Cardiac muscle cell (in vitro differentiated cells and primary cell): Measurements from ENCODE around the gene PIAS1. TPM values are rescaled to one million over a fixed set of nuclear protein-coding genes. Genes with fewer than 3 reads are reported as not detected.

ENCODE experiments used
- DNase-seq, 2 donors: peaks; one replicate each; pipeline versions ENCODE4 v3.0.0 to v3.0.0-alpha.2; 2010 to 2017; ENCODE audit warnings: low read depth in 1 of 2, low spot score in 1 of 2
- H3K27ac ChIP-seq: fragments of 200-600 bp; sonication (generic); 2 replicates; pipeline ENCODE4 v1.5.1; 2016
- H3K27me3 ChIP-seq: fragments of 200-600 bp; sonication (generic); 2 replicates; pipeline ENCODE4 v1.6.0; 2016; ENCODE audit warnings: control low read depth
- H3K36me3 ChIP-seq: fragments of 200-600 bp; sonication (generic); 2 replicates; pipeline ENCODE4 v1.5.1; 2016; ENCODE audit warnings: control low read depth
- H3K4me1 ChIP-seq: fragments of 200-600 bp; sonication (generic); 2 replicates; pipeline ENCODE4 v1.8.1; 2017; ENCODE audit warnings: low read depth, mild to moderate bottlenecking, mixed run types
- H3K4me3 ChIP-seq: fragments of 200-600 bp; sonication (generic); 2 replicates; pipeline ENCODE4 v1.5.1; 2016; ENCODE audit warnings: mild to moderate bottlenecking
- H3K9me3 ChIP-seq: fragments of 200-600 bp; sonication (generic); 2 replicates; pipeline ENCODE4 v1.5.1; 2017; ENCODE audit warnings: low read depth, mild to moderate bottlenecking, control low read depth
- polyA plus RNA-seq: library from polyadenylated mRNA; unstranded; fragments of >200 nt; fragmentation: Nextera tagmentation; extraction: Ambion mirVana; gene quantifications from 2 replicates; pipeline ENCODE4 v1.2.1, GENCODE V29; 2016
- total RNA-seq: library from RNA; depleted of rRNA; stranded (reverse); fragments of >200 nt; gene quantifications from 2 replicates; pipeline ENCODE4 v1.2.3, GENCODE V29; 2016
- TF ChIP-seq, protein P1 (sequence below): IDR thresholded peaks from 2 replicates; pipeline ENCODE4 v1.5.1; 2012; ENCODE audit warnings: low read depth, mild to moderate bottlenecking, low read length

The PIAS1 gene
- total and polyA plus RNA-seq, 2 experiments from 2014 or later = 29.0 to 44.3 TPM

DNA sequence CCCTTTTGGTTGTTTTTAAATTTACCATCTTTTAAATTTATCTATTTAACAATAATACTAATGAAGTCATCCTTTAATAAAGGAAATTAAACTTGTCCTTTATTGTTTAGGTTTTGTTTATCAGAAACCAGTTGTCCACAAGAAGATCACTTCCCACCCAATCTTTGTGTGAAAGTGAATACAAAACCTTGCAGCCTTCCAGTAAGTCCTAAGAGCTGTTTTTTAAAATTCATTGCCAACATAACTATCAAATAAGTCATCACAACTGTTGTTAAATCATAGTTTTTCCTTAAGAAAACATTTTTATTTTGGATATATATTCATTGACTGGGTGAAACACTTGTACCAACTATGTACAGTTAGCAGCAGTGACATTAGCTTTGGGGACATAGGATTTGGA, 91.6 kb downstream of the PIAS1 start:
- H3K27ac ChIP-seq = no peak overlapping the region
- H3K4me3 ChIP-seq = no peak overlapping the region
- TF ChIP-seq, protein P1, sequence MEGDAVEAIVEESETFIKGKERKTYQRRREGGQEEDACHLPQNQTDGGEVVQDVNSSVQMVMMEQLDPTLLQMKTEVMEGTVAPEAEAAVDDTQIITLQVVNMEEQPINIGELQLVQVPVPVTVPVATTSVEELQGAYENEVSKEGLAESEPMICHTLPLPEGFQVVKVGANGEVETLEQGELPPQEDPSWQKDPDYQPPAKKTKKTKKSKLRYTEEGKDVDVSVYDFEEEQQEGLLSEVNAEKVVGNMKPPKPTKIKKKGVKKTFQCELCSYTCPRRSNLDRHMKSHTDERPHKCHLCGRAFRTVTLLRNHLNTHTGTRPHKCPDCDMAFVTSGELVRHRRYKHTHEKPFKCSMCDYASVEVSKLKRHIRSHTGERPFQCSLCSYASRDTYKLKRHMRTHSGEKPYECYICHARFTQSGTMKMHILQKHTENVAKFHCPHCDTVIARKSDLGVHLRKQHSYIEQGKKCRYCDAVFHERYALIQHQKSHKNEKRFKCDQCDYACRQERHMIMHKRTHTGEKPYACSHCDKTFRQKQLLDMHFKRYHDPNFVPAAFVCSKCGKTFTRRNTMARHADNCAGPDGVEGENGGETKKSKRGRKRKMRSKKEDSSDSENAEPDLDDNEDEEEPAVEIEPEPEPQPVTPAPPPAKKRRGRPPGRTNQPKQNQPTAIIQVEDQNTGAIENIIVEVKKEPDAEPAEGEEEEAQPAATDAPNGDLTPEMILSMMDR = no peak
- H3K36me3 ChIP-seq = peaks cover 12% of the 10 kb centered on the region
- no peaks in the 10 kb centered on the region for H3K27me3 ChIP-seq
- H3K9me3 ChIP-seq = no peaks in the 10 kb centered on the region
- no peak for DNase-seq
- H3K4me1 ChIP-seq = peaks cover 4% of the 10 kb centered on the region

DNA sequence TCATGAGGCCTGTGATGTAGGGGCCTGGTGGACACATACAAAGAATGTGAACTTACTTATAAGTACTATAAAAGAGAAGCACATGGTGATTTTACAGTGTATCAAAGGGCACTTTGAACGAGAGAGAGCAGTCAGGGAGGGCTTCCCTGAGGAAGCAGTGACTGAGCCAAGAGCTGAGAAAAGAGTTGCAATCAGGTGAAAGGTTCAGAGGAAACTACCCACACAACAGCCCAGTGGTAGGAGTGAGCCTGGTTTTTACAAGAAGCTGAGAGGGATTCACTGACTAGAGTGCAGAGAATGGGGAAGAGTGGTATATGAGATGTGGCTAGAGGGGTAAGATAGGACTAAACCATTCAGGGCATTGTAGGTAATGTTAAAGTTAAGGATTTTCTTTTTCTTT, 93.9 kb downstream of the PIAS1 start:
- H3K27ac ChIP-seq = no peak overlapping the region

DNA sequence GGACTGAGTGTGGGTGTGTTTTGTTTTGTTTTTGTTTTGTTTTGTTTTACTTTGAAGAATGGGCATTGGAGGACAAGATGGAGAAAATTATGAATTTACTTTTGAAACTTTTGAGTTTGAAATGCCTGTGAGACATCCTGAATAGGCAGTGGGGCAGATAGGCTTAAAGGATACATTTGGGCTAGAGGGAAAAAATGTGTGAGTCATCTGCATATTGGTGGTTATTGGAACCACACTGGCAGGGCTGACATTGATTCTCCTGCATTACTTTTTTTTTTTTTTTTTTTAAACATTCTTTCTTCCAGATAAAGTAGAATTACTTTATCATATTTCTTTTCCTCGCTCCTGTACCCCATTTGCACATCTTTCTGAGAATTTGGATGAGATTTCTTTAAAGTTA, 94.9 kb downstream of the PIAS1 start:
- no peak overlapping the region for H3K4me3 ChIP-seq
- peaks cover 14% of the 10 kb centered on the region for H3K36me3 ChIP-seq
- no peak overlapping the region for H3K27ac ChIP-seq
- peak in 1 of 2 donors; percentile 42 for DNase-seq
- H3K9me3 ChIP-seq = no peaks in the 10 kb centered on the region
- peaks cover under 1% of the 10 kb centered on the region for H3K4me1 ChIP-seq
- TF ChIP-seq, protein P1 = no peak
- H3K27me3 ChIP-seq = no peaks in the 10 kb centered on the region

More for the DNA sequence above, 93.9 kb downstream of the PIAS1 start:
- DNase-seq = no peak
- H3K4me3 ChIP-seq = no peak overlapping the region
- TF ChIP-seq, protein P1 = no peak
- H3K9me3 ChIP-seq = no peaks in the 10 kb centered on the region
- H3K4me1 ChIP-seq = no peaks in the 10 kb centered on the region
- no peaks in the 10 kb centered on the region for H3K27me3 ChIP-seq
- H3K36me3 ChIP-seq = peaks cover 12% of the 10 kb centered on the region

DNA sequence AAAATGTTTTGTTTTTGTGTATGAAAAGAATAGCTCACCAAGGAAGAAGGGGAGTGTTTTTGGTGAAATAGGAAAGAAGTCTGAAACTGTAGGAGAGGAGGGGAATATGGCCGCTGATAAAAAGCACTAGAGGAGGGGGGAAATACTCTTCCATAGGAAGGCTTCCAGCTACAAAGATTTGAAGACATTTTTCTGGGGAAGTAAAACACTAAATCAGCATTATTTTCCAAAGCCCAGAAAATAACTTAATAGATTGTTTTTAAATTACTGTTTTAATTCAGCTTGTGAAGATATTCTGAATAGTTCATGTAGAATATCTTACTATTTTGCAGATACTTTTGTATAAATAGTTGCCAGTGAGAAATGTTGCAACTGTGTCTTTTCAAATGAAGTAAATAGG, 96.1 kb downstream of the PIAS1 start:
- DNase-seq = no peak
- Histone ChIP-seq H3K36me3 (peaks cover 15% of the 10 kb centered on the region), H3K27ac (peak overlapping the region; percentile 15), H3K27me3 (no peaks in the 10 kb centered on the region), H3K4me3 (no peak overlapping the region), H3K9me3 (no peaks in the 10 kb centered on the region), H3K4me1 (peaks cover 9% of the 10 kb centered on the region)
- TF ChIP-seq, protein P1 = no peak

DNA sequence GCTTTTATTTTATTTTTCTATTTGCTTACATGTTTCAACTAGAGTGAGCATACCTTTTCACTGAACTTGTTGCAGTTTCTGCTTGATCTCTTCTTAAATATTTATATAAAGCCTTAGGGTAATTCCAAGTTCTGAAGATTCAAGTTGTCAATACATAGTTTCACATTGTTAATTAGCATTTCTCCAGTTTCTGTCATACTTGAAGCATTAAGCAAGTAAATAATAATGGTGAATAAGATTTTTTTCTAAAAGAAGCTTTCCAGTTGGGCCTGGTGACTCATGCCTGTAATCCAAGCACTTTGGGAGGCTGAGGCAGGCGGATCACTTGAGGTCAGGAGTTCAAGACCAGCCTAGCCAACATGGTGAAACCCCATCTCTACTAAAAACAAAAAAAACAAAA, 97.2 kb downstream of the PIAS1 start:
- Histone ChIP-seq H3K27me3 (no peaks in the 10 kb centered on the region), H3K36me3 (peaks cover 10% of the 10 kb centered on the region), H3K27ac (no peak overlapping the region), H3K4me3 (no peak overlapping the region), H3K9me3 (no peaks in the 10 kb centered on the region), H3K4me1 (peaks cover 19% of the 10 kb centered on the region)
- DNase-seq = no peak
- TF ChIP-seq, protein P1 = no peak

DNA sequence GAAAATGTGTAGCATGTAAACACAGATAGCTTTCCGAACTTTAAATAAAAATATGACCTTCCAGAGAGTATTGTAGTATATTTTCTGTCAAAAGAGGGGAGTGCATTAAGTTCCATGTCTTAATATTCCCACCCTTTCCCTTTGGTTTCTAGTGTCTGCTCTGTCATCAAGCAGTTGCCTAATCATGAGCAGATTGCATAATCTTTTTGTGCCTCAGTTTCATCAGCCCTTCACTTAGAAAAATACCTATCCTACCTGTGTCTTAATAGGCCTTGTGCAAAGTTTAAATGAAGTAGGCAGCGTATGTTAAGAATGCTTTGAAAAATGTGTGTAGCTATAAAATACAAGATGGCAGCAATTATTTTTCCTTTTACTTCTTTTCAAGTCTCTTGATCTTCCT, 98.2 kb downstream of the PIAS1 start:
- Histone ChIP-seq H3K36me3 (peaks cover 3% of the 10 kb centered on the region), H3K4me3 (no peak overlapping the region), H3K27ac (no peak overlapping the region), H3K9me3 (no peaks in the 10 kb centered on the region), H3K27me3 (no peaks in the 10 kb centered on the region), H3K4me1 (peaks cover 26% of the 10 kb centered on the region)
- TF ChIP-seq, protein P1 = no peak
- no peak for DNase-seq
